Loucy (cell line): ENCODE data around the gene ACOT8.

Experiments
- CTCF ChIP-seq: fragments of 200-600 bp; sonication (generic); conservative IDR thresholded peaks from 2 replicates; pipeline ENCODE4 v1.5.1; 2014; ENCODE audit warnings: mild to moderate bottlenecking, antibody characterized with exemption, low read length
- EZH2phosphoT487 ChIP-seq: fragments of 200-600 bp; IDR thresholded peaks from 2 replicates; pipeline ENCODE4 v1.6.1; 2018; ENCODE audit warnings: antibody characterized with exemption, mild to moderate bottlenecking, moderate library complexity, borderline replicate concordance

- no peak for TF ChIP-seq CTCF
- no peak for TF ChIP-seq EZH2phosphoT487
Measured at GRCh38 chr20:45892828-45893500, 35.8 kb upstream of the ACOT8 start.
